Vagina (tissue), 2 donors: ENCODE results near the gene DENND5B.

Source experiments
- POLR2A ChIP-seq, 2 donors: fragments of 450-650 bp; IDR thresholded peaks; one replicate each; pipeline ENCODE4 v1.6.1; 2017; ENCODE audit warnings: antibody characterized with exemption in 2 of 2, mild to moderate bottlenecking in 2 of 2, moderate library complexity in 2 of 2
- POLR2AphosphoS5 ChIP-seq, 2 donors: sonication (generic); formaldehyde crosslinking; IDR thresholded peaks; one replicate each; pipeline ENCODE4 v1.9.0; 2017; ENCODE audit warnings: antibody characterized with exemption in 2 of 2, mild to moderate bottlenecking in 2 of 2, low read depth in 1 of 2; ENCODE audit not compliant: insufficient read depth in 1 of 2
- TF ChIP-seq, protein P1 (sequence below), 3 experiments: fragments of 450-650 bp in 2 of 3; fragments of 200-600 bp in 1 of 3; sonication (generic) in 1 of 3; IDR thresholded peaks; one replicate each; pipeline ENCODE4 v1.5.1; 2017 to 2019; ENCODE audit warnings: antibody characterized with exemption in 3 of 3, mild to moderate bottlenecking in 2 of 3, moderate library complexity in 2 of 3

DNA sequence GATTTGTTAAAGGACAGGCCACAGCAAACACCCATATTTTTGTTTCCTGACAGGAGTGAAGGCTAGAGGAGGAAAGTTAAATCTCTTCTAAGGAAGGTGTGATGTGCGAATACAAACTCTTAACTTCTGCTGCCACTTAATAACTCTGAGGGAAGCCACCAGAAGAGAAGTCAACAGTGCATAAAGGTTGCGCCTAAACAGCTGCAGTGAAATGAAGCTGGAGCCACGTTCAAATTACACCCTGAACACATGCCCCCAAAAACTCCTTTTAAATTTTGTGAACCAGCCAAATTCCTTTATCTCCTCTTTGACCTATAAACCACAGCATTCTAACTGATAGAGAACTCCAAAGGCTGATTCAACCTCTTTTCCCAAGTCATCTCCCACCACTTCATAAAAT, 22.4 kb downstream of the DENND5B start:
- TF ChIP-seq POLR2A (IDR thresholded peaks at IDR 0.05) (no peak), POLR2AphosphoS5 (IDR thresholded peaks at IDR 0.05; ENCODE audit: insufficient read depth in 1 of 2, low read depth in 1 of 2) (no peak)
- TF ChIP-seq, protein P1, sequence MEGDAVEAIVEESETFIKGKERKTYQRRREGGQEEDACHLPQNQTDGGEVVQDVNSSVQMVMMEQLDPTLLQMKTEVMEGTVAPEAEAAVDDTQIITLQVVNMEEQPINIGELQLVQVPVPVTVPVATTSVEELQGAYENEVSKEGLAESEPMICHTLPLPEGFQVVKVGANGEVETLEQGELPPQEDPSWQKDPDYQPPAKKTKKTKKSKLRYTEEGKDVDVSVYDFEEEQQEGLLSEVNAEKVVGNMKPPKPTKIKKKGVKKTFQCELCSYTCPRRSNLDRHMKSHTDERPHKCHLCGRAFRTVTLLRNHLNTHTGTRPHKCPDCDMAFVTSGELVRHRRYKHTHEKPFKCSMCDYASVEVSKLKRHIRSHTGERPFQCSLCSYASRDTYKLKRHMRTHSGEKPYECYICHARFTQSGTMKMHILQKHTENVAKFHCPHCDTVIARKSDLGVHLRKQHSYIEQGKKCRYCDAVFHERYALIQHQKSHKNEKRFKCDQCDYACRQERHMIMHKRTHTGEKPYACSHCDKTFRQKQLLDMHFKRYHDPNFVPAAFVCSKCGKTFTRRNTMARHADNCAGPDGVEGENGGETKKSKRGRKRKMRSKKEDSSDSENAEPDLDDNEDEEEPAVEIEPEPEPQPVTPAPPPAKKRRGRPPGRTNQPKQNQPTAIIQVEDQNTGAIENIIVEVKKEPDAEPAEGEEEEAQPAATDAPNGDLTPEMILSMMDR (IDR thresholded peaks at IDR 0.05) = no peak
